GM18508 (cell line): ENCODE measurements around the gene ERAS.
"Not testable (repeated sequence)": the region's sequence is repeated elsewhere in the genome, so short reads cannot be mapped to it uniquely, and the experiment has no call there.

Experiments
- ATAC-seq: cut with Tn5 transposase; IDR thresholded peaks from one replicate; pipeline ENCODE4 v1.9.1; 2021; ENCODE audit warnings: moderate number of reproducible peaks; ENCODE audit not compliant: insufficient read depth, unreplicated experiment

The ERAS gene

GRCh38 chrX:48831136-48831908 lies 5.0 kb downstream of the ERAS start:
- ATAC-seq: no peak

- ATAC-seq: no peak
These were observed 5.6 kb downstream of the ERAS start for GRCh38 chrX:48831909-48832291.

- no peak for ATAC-seq
These were observed 7.3 kb downstream of the ERAS start for GRCh38 chrX:48833542-48834138.

- no peak for ATAC-seq
These were observed 8.0 kb downstream of the ERAS start for GRCh38 chrX:48834383-48834709.

GRCh38 chrX:48835524-48836329 lies 9.4 kb downstream of the ERAS start, which contains the start of gene PCSK1N:
Gene PCSK1N, minus strand, starts transcription at chrX:48835610. Its CDS starts 78 bp downstream, at chrX:48835532.
- ATAC-seq: no peak

- no peak for ATAC-seq
These were observed 13.4 kb downstream of the ERAS start for GRCh38 chrX:48839686-48840085.

GRCh38 chrX:48848847-48849246 lies 22.5 kb downstream of the ERAS start:
- no peak for ATAC-seq

GRCh38 chrX:48852857-48853256 lies 26.5 kb downstream of the ERAS start:
- ATAC-seq: no peak

- not testable (repeated sequence) for ATAC-seq
These were observed 27.2 kb downstream of the ERAS start for GRCh38 chrX:48853494-48853893.

GRCh38 chrX:48854121-48854804 lies 27.9 kb downstream of the ERAS start:
- not testable (repeated sequence) for ATAC-seq

- ATAC-seq: no peak
These were observed 28.6 kb downstream of the ERAS start for GRCh38 chrX:48854898-48855297.

- no peak for ATAC-seq
These were observed 37.9 kb downstream of the ERAS start for GRCh38 chrX:48864210-48864609.

- not testable (repeated sequence) for ATAC-seq
These were observed 45.7 kb downstream of the ERAS start for GRCh38 chrX:48872017-48872416.

GRCh38 chrX:48876944-48877343 lies 50.6 kb downstream of the ERAS start:
- ATAC-seq: not testable (repeated sequence)
